Kidney (tissue), 14 donors: Measurements from ENCODE around the gene KDM4E. TPM values are rescaled to one million over a fixed set of nuclear protein-coding genes. Genes with fewer than 3 reads are reported as not detected.

Source experiments
- DNase-seq, 5 donors: peaks; one replicate each; pipeline ENCODE4 v3.0.0-alpha.2; 2013 to 2020
- FAIRE-seq: peaks from 2 replicates; lab custom pipeline; 2012; peaks lifted over from hg19 to GRCh38; lab: Jason Lieb, UNC
- H3K27ac ChIP-seq, 2 donors: one replicate each; pipeline ENCODE4 v1.7.0; 2013; ENCODE audit warnings: low read depth in 2 of 2, low read length in 2 of 2, inconsistent platforms in 1 of 2
- H3K27me3 ChIP-seq: one replicate; pipeline ENCODE4 v1.7.1; 2013; ENCODE audit warnings: low read length, inconsistent platforms; ENCODE audit not compliant: control insufficient read depth, insufficient read depth
- H3K36me3 ChIP-seq, 3 donors: one replicate each; pipeline versions ENCODE4 v1.7.0 to v1.7.1; 2013; ENCODE audit warnings: low read length in 3 of 3, control low read depth in 1 of 3, inconsistent platforms in 1 of 3; ENCODE audit not compliant: insufficient read depth in 3 of 3, control insufficient read depth in 2 of 3
- H3K4me1 ChIP-seq, 3 donors: one replicate each; pipeline versions ENCODE4 v1.7.0 to v1.7.1; 2013; ENCODE audit warnings: low read length in 3 of 3, inconsistent platforms in 1 of 3, low read depth in 1 of 3; ENCODE audit not compliant: control insufficient read depth in 2 of 3, insufficient read depth in 2 of 3
- H3K4me3 ChIP-seq, 3 donors: one replicate each; pipeline versions ENCODE4 v1.7.0 to v1.8.1; 2013; ENCODE audit warnings: low read length in 3 of 3, control low read depth in 1 of 3, inconsistent platforms in 1 of 3
- H3K9ac ChIP-seq, 3 donors: one replicate each; pipeline versions ENCODE4 v1.7.0 to v1.7.1; 2013; ENCODE audit warnings: low read length in 3 of 3, control low read depth in 1 of 3, inconsistent platforms in 1 of 3
- H3K9me3 ChIP-seq, 3 donors: one replicate each; pipeline versions ENCODE4 v1.7.0 to v1.7.1; 2013; ENCODE audit warnings: low read length in 3 of 3, control low read depth in 1 of 3, inconsistent platforms in 1 of 3; ENCODE audit not compliant: control insufficient read depth in 2 of 3, insufficient read depth in 1 of 3
- CTCF ChIP-seq: IDR thresholded peaks from 3 replicates; pipeline ENCODE4 v1.5.1; 2012; ENCODE audit warnings: mild to moderate bottlenecking, moderate library complexity, borderline replicate concordance; ENCODE audit not compliant: insufficient read depth; ENCODE audit errors: extremely low read depth
- intact Hi-C: fragments of 100-400 bp; cut with DNase I; formaldehyde crosslinking; loops from one replicate; pipeline ENCODE4 v1.11.1; 2022
- polyA plus RNA-seq: library from polyadenylated mRNA; stranded (reverse); fragments of 350-450 nt; fragmentation: Illumina TruSeq; extraction: RNeasy Lipid Tissue Mini Kit (QIAGEN cat#74804); gene quantifications from one replicate; pipeline ENCODE4 v1.2.3, GENCODE V29; 2014; ENCODE audit warnings: low read depth, low replicate concordance; ENCODE audit not compliant: insufficient read depth
- total RNA-seq: library from RNA; stranded (reverse); fragmentation: NEBNext Ultra II Directional; extraction: Animal tissue kit (Norgen Biotek cat#: 25700); gene quantifications from one replicate; pipeline ENCODE4 v1.2.1, GENCODE V29; 2021
- donor health status: control.
- donor health status: control.
- donor health status: control.
- donor health status: control.
- donor health status: control.
- donor health status: DM: yes; HTN: yes; CAD: no.
- donor health status: Normal renal cell carcinoma (clear cell type).

Gene KDM4E
- total and polyA plus RNA-seq, 2 donors from 2014 or later = not detected

GRCh38 chr11:95003716-95004115 lies 21.3 kb upstream of the KDM4E start:
- DNase-seq (no peak), FAIRE-seq (no peak)
- Histone ChIP-seq H3K9me3 (no peaks in the 10 kb centered on the region), H3K4me3 (no peak overlapping the region), H3K4me1 (no peaks in the 10 kb centered on the region), H3K27me3 (no peaks in the 10 kb centered on the region), H3K36me3 (no peaks in the 10 kb centered on the region), H3K9ac (no peak overlapping the region), H3K27ac (no peak overlapping the region)
- TF ChIP-seq CTCF = no peak
- intact Hi-C loops = no loop called here

GRCh38 chr11:95005642-95006041 lies 19.4 kb upstream of the KDM4E start:
- no peak for DNase-seq
- H3K27ac ChIP-seq = no peak overlapping the region
- intact Hi-C loops = no loop called here
- H3K9ac ChIP-seq = no peak overlapping the region
- no peak overlapping the region for H3K4me3 ChIP-seq
- no peaks in the 10 kb centered on the region for H3K36me3 ChIP-seq
- H3K9me3 ChIP-seq = no peaks in the 10 kb centered on the region
- FAIRE-seq = no peak
- TF ChIP-seq CTCF = no peak
- H3K4me1 ChIP-seq = no peaks in the 10 kb centered on the region
- no peaks in the 10 kb centered on the region for H3K27me3 ChIP-seq

GRCh38 chr11:95011376-95011775 lies 13.7 kb upstream of the KDM4E start:
- FAIRE-seq (no peak), DNase-seq (no peak)
- Histone ChIP-seq H3K4me3 (no peak overlapping the region), H3K27ac (no peak overlapping the region), H3K4me1 (no peaks in the 10 kb centered on the region), H3K9ac (no peak overlapping the region), H3K36me3 (no peaks in the 10 kb centered on the region), H3K27me3 (no peaks in the 10 kb centered on the region), H3K9me3 (no peaks in the 10 kb centered on the region)
- intact Hi-C loops = no loop called here
- no peak for TF ChIP-seq CTCF

- no peak overlapping the region for H3K4me3 ChIP-seq
- no peak for FAIRE-seq
- H3K36me3 ChIP-seq = no peaks in the 10 kb centered on the region
- H3K9me3 ChIP-seq = no peaks in the 10 kb centered on the region
- H3K27ac ChIP-seq = no peak overlapping the region
- no peaks in the 10 kb centered on the region for H3K27me3 ChIP-seq
- no peak overlapping the region for H3K9ac ChIP-seq
- no peaks in the 10 kb centered on the region for H3K4me1 ChIP-seq
- no peak for DNase-seq
- intact Hi-C loops = no loop called here
- no peak for TF ChIP-seq CTCF
Measured at GRCh38 chr11:95014184-95014821, 10.8 kb upstream of the KDM4E start.
